ENCODE results near the gene CLIP1. TPM values are rescaled to one million over a fixed set of nuclear protein-coding genes. Genes with fewer than 3 reads are reported as not detected.

Gene CLIP1
- total and polyA plus RNA-seq, 2 of the 13 experiments (the other 11 are each of a cell fraction or from before 2014, with no cell fraction given): 28.9 to 43.7 TPM

GRCh38 chr12:122423258-122424165 lies 1.0 kb upstream of the CLIP1 start (continued):
- TF ChIP-seq BRF2 (CRISPR knock-in tag; IDR thresholded peaks at IDR 0.05) (no peak), ZNF75D (CRISPR knock-in tag; IDR thresholded peaks at IDR 0.05; ENCODE audit: borderline replicate concordance) (no peak), ZNF704 (CRISPR knock-in tag; IDR thresholded peaks at IDR 0.05; ENCODE audit: borderline replicate concordance) (no peak), GATA4 (IDR thresholded peaks at IDR 0.05; ENCODE audit: borderline replicate concordance, low read depth) (no peak), ZBTB10 (CRISPR knock-in tag; IDR thresholded peaks at IDR 0.05; ENCODE audit: borderline replicate concordance) (0 out of 2 replicates have a peak, but pooled peaks have one; percentile 10), ZNF768 (CRISPR knock-in tag; IDR thresholded peaks at IDR 0.05) (no peak), RARA (CRISPR knock-in tag; IDR thresholded peaks at IDR 0.05) (peak; percentile 59), BCL6 (CRISPR knock-in tag; IDR thresholded peaks at IDR 0.05) (peak; percentile 94), GFI1 (CRISPR knock-in tag; IDR thresholded peaks at IDR 0.05; ENCODE audit: borderline replicate concordance) (no peak), SOX6 (IDR thresholded peaks at IDR 0.05) (no peak), SOX6 (CRISPR knock-in tag; IDR thresholded peaks at IDR 0.05) (peak; percentile 53; the same call in 1 of the 2 replicates), ZNF318 (CRISPR knock-in tag; IDR thresholded peaks at IDR 0.05) (no peak), ZMYM4 (CRISPR knock-in tag; IDR thresholded peaks at IDR 0.05) (no peak), TSC22D2 (CRISPR knock-in tag; IDR thresholded peaks at IDR 0.05; ENCODE audit: borderline replicate concordance) (no peak), GABPA (IDR thresholded peaks at IDR 0.05; ENCODE audit: low read depth, low read length) (no peak), GABPA (CRISPR knock-in tag; IDR thresholded peaks at IDR 0.05; ENCODE audit: low read depth) (no peak)
